OCI-LY1 (cell line): Measurements from ENCODE around the gene LDLRAD3.

Experiments used
- EZH2 ChIP-seq: fragments of 200-600 bp; sonication (generic), shearing (Covaris generic); IDR thresholded peaks from 2 replicates; pipeline ENCODE4 v1.8.0; 2017; ENCODE audit warnings: borderline replicate concordance, mixed run types, mild to moderate bottlenecking, antibody characterized with exemption, low read length, moderate library complexity, mixed read lengths
- TF ChIP-seq, protein P1 (sequence below): fragments of 200-600 bp; sonication (generic), shearing (Covaris generic); IDR thresholded peaks from 2 replicates; pipeline ENCODE4 v1.5.1; 2017; ENCODE audit warnings: mild to moderate bottlenecking, antibody characterized with exemption, low read length, moderate library complexity, mixed read lengths

GRCh38 chr11:36062796-36063365 lies 119.0 kb downstream of the LDLRAD3 start:
- TF ChIP-seq, protein P1, sequence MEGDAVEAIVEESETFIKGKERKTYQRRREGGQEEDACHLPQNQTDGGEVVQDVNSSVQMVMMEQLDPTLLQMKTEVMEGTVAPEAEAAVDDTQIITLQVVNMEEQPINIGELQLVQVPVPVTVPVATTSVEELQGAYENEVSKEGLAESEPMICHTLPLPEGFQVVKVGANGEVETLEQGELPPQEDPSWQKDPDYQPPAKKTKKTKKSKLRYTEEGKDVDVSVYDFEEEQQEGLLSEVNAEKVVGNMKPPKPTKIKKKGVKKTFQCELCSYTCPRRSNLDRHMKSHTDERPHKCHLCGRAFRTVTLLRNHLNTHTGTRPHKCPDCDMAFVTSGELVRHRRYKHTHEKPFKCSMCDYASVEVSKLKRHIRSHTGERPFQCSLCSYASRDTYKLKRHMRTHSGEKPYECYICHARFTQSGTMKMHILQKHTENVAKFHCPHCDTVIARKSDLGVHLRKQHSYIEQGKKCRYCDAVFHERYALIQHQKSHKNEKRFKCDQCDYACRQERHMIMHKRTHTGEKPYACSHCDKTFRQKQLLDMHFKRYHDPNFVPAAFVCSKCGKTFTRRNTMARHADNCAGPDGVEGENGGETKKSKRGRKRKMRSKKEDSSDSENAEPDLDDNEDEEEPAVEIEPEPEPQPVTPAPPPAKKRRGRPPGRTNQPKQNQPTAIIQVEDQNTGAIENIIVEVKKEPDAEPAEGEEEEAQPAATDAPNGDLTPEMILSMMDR: no peak
- TF ChIP-seq EZH2: no peak
